Fibroblast of skin of abdomen (primary cell): ENCODE measurements around the gene VPS37D. TPM values are rescaled to one million over a fixed set of nuclear protein-coding genes. Genes with fewer than 3 reads are reported as not detected.
"Not testable (repeated sequence)": the region's sequence is repeated elsewhere in the genome, so short reads cannot be mapped to it uniquely, and the experiment has no call there.

Experiments used
- DNase-seq: peaks from one replicate; pipeline ENCODE4 v3.0.0-alpha.2; 2013
- polyA plus RNA-seq, 2 experiments: library from polyadenylated mRNA; unstranded; fragments of 120-200 nt; gene quantifications; one replicate each; pipeline ENCODE4 v1.2.1, GENCODE V29; 2013; ENCODE audit not compliant: insufficient read length in 2 of 2

Gene VPS37D, protein sequence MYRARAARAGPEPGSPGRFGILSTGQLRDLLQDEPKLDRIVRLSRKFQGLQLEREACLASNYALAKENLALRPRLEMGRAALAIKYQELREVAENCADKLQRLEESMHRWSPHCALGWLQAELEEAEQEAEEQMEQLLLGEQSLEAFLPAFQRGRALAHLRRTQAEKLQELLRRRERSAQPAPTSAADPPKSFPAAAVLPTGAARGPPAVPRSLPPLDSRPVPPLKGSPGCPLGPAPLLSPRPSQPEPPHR
- polyA plus RNA-seq (2013, experiment 1 of 2; ENCODE audit: insufficient read length), result 4.3 TPM
- polyA plus RNA-seq (2013, experiment 2 of 2; ENCODE audit: insufficient read length), result 5.2 TPM

DNA sequence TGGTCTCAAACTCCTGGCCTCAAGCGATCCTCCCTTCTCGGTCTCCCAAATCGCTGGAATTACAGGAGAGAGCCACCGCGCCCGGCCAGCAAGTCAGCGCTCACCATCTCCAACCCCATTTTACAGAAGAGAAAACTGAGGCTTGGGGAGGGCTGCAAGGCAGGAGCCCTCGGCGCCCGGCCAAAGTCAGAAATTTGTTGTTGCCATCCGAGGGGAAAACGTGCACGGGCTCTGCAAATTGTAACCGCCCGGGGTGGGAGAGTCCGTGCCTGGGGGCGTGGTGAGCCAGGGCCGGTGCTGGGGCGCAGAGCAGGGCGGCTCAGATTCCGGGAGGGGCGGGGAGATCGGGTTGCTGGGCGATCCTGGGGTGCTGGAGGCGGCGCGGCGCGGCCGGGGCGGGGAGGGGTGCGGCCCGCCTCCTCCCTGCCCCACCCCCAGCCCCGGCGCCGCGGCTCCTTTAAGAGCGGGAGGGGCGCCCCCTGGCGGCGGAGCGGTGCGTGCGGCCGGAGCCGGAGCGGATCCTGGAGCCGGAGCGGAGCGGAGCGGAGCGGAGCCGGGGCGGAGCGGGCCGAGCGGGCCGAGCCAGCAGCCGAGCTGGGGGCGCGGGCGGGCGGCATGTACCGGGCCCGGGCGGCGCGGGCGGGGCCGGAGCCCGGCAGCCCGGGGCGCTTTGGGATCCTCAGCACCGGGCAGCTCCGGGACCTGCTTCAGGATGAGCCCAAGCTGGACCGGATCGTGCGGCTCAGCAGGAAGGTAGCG lies at the start of gene VPS37D:
Gene VPS37D, plus strand, starts transcription at position 488 of the 759 bp plus-strand sequence. Its CDS starts 128 bp downstream, at position 616.
- peak; percentile 90 for DNase-seq

DNA sequence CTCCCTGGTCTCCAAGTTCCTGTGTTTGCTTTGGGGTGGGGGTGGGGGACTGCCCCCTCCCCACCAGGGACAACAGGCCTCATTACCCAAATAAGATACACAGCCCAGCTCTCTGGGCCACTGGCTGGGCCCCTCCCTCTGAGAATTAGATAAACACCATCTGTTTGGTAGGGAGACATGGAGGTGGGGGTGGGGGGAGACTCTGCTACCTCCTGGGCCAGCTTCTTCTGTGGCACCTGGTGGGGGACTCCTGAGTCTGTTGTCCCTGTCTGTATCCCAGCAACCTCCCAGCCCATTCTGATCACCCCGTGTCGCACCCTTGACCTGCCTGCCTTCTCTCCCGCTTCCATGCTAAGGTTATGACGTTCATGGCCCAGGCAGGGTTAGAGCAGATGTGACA lies 49.1 kb upstream of the VPS37D start:
- DNase-seq, result no peak

- not testable (repeated sequence) for DNase-seq
Observed at GRCh38 chr7:73619394-73619793, 48.2 kb upstream of the VPS37D start.

DNA sequence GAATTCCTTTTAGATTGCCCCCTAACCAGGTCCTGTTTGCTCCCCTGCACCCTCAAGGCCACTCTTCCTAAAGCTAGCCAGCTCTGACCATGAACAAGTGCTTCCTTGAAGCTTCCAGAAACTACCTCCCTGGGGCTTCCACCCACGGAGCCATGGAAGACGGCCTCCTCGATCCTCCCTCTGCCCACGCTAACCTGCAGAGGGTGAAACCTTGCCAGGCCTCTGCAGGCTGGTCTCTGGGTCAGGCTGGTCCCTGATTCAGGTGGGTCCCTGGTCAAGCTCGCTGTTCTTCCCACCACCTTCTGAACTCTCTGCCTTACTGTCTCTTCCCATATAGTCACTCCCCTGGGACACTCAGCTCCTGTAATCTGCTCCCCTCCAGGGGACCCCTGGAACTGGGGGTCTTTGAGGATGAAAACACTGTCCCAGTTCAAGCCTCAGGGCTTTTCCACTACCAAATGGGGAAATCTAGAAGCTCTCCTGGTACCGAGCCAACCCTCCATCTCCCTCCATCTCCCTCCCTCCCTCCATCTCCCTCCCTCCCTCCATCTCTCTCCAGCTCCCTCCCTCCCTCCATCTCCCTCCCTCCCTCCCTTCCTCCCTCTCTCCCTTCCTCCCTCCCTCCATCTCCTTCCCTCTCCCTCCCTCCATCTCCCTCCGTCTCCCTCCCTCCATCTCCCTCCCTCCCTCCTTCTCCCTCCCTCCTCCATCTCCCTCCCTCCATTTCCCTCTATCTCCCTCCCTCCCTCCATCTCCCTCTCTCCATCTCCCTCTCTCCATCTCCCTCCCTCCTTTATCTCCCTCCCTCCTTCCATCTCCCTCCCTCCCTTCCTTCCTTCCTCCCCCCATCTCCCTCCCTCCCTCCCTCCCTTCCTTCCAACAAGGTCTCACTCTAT lies 46.2 kb upstream of the VPS37D start:
- DNase-seq, result no peak

- no peak for DNase-seq
Observed at GRCh38 chr7:73622527-73622908, 45.1 kb upstream of the VPS37D start.

GRCh38 chr7:73622909-73623797 lies 44.5 kb upstream of the VPS37D start:
- no peak for DNase-seq

DNA sequence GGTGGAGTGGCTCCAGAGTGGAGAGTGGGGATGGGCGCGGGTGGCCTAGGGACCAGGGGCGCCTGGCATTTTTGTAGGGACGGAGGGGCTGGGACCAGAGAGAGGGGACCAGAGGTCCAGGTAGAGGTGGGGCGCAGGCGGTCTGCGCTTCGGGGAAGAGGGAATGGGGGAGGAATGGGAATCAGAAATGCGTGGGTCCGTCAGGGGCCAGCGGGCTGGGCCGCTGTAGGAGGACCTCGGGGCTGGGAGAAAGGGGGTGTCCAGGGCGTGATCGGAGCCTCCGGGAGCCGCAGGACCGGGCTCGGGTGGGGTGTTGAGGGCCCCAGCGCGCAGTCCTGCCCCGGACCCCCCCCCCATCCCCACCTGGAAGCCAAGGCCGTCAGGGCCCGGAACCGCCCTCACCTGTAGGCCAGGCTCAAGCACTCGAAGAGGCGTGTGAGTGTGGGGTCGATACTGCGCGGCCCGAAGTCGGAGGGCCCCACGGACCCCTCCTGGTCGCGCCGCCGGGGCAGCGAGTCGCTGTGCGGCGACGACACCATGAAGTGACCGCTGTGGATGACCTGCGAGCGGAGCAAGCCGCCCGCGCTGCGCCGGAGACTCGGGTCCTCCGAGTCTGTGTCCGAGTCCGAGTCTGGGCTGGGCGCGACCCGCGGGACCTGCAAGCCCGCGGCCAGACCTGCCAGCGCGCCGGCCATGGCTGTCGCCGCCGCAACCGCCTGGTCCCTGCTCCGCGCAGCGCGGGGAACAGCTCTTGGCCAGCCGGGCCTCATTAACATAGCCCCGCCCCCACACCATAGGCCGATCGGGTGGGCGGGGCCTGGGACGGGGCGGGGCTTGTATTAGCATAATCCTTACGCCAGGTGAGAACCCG lies 43.6 kb upstream of the VPS37D start, which contains the start of gene MLXIPL:
Gene MLXIPL, minus strand, starts transcription at position 725 of the 871 bp plus-strand sequence. Its CDS starts 30 bp downstream, at position 695.
- no peak for DNase-seq

- DNase-seq, result no peak
Observed at GRCh38 chr7:73624669-73625001, 43.0 kb upstream of the VPS37D start.

DNA sequence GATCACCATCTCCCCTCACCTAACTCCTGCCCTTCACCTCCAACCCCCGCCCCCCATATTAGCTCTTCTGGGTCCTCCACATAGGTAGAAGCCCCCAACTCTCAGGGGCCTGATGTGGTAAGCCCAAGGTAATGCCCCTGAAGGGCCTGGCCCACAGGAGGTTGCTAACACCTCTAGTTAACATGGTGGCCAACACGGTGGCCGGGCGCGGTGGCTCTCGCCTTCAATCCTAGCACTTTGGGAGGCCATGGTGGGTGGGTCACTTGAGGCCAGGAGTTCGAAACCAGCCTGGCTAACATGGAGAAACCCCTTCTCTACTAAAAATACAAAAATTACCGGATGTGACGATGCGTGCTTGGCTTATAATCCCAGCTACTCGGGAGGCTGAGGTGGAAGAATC lies 42.4 kb upstream of the VPS37D start:
- no peak for DNase-seq

GRCh38 chr7:73626814-73627213 lies 40.8 kb upstream of the VPS37D start:
- DNase-seq, result no peak

- no peak for DNase-seq
Observed at GRCh38 chr7:73628504-73628903, 39.1 kb upstream of the VPS37D start.

DNA sequence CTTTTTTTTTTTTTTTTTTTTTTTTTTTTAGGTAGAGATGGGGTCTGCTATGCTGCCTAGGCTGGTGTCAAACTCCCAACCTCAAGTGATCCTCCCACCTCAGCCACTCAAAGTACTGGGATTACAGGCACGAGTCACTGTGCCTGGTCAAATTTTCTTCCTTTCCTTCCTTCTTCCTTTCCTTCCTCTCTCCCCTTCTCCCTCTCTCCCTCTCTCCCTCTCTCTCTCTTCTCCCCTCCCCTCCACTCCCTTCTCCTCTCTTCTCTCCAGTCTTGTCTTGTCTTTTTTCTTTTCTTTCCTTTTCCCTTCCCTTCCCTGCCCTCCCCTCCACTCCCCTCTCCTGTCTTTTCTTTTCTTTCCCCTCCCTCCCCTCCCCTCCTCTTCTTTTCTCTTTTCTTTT lies 36.1 kb upstream of the VPS37D start:
- no peak for DNase-seq

DNA sequence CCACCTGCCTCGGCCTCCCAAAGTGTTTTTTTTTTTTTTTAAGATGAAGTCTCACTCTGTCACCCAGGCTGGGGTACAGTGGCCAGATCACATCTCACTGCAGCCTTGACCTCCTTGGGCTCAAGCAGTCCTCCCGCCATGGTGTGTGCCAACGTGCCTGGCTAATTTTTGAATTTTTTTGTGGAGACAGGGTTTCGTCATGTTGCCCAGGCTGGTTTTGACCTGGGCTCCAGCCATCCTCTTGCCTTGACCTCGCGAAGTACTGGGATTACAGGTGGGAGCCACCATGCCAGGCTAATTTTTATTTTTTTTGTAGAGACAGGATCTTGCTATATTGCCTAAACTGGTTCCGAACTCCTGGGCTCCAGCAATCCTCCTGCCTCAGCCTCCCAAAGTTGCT lies 34.3 kb upstream of the VPS37D start:
- DNase-seq, result no peak

GRCh38 chr7:73633844-73634243 lies 33.8 kb upstream of the VPS37D start:
- DNase-seq, result no peak

DNA sequence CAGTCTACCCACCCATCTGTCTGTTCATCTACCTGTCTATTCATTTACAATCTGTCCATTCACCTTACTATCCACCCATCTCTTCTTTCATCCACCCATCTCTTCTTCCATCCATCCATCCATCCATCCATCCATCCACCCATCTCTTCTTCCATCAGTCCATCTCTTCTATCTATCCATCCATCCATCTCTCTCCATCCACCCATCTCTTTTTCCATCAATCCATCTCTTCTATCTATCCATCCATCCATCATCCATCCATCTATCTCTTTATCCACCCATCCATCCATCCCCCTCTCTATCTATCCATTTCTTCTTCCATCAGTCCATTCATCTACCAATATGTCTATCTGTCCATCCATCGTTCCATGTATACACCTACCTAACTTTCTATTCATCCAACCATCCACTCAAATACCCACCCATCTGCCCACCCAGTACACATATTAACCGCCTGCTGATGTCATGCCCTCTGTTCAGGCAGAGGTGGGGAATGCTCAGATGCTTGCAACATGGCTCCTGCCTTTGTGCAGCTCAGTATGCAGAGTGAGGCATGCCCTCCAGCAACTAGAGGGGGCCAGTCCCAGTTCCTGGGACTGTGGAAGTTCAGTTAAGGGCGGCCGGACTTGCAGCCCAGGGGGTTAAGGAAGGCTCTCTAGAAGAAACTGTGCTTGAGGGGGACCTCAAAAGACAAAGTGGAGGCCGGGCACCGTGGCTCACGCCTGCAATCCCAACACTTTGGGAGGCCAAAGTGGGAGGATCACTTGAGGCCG lies 32.0 kb upstream of the VPS37D start:
- DNase-seq, result no peak

DNA sequence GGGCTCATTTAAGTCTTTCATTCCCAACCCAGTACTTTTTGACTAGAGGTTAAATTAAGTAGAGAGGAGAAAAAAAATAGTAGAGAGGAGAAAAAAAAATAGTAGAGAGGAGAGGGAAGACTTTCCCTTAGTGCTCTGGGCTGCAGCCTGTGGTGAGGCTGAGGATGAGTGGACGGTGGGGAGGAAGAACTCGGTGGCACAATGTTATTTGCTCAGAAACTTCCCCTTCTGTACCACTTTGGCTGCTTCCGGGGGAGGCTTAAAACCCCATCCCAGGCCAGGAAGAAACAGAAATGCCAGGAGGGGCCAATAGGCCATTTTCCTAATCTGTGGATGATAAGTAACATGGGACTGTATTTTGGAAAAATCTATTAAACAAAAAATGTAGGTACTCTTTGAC lies 28.7 kb upstream of the VPS37D start:
- no peak for DNase-seq

DNA sequence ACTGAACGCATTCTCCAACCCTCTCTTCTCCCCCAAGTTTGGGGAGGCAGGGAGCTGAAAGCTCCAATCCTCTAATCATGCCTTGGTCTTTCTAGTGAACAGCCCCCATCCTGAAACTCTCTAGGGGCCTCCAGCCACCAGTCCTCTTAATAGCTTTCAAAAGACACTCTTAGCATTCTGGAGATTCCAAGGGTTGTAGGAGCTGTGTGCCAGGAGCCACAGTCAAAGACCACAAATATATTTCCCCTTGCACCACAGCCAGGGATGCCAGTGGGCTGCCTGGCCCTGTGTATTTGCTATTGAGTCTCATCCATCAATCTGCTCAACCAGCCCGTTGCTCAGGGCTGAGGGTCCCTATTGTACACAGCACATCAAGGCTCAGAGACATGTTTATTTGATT lies 24.8 kb upstream of the VPS37D start:
- DNase-seq, result no peak

DNA sequence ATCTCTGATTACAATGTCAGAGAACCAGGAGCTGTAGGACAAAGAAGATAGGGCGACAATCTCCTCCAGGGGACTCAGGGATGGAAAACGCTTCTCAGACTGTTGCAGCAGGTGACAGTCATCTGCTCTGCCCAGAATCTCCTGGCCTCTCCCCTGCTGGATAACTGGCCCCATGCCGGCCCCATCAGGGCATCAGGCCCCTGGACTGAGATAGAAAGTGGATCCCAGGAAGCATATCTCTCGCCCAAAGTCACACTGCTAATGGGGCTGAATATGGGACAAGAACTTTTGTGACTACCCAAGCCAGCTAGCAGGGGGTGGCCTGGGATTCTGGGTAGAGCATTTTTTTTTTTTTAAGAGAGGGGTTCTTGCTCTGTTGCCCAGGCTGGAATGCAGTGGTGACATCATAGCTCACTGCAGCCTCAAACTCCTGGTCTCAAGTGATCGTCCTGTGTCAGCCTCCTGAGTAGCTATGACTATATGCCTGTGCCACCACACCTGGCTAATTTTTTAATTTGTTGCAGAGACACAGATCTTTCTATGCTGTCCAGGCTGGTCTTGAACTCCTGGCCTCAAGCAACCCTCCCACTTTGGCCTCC lies 22.8 kb upstream of the VPS37D start:
- no peak for DNase-seq

DNA sequence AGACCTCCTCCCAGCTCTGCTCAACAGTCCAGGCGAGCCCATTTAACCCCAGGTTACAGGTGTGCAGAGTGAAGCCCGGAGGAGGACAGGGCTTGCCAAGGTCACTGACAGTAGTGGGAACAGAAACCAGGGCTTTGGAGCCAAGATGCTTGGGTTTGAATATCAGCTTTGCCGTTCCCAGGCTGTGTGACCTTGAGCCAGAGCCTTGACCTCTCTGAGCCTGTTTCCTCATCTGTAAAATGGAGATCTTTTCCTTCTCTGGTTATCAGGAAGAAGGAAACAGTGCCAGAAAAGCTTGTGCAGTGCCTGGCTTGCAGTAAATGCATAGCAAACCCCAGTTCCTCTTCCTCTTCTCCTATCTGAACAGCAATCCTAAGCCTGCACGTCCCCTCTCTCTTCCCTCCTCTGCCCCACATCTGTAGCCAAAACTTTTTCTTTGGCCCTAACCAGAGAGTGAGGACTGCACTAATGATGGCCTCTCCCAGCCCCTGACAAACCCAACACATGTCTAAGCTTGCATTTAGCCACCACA lies 21.9 kb upstream of the VPS37D start:
- DNase-seq, result no peak
